GM10266 (cell line): ENCODE data around the gene ADH4.

Experiments used
- DNase-seq: peaks from one replicate; pipeline ENCODE4 v3.0.0; 2012; ENCODE audit errors: extremely low spot score
- TF ChIP-seq, protein P1 (sequence below): IDR thresholded peaks from 2 replicates; pipeline ENCODE4 v1.5.1; 2012; ENCODE audit warnings: mild to moderate bottlenecking, low read depth; ENCODE audit not compliant: control insufficient read depth, insufficient read depth; ENCODE audit errors: missing control alignments

ADH4 gene

GRCh38 chr4:99078336-99078735, 65.8 kb downstream of the ADH4 start:
- DNase-seq: no peak
- TF ChIP-seq, protein P1, sequence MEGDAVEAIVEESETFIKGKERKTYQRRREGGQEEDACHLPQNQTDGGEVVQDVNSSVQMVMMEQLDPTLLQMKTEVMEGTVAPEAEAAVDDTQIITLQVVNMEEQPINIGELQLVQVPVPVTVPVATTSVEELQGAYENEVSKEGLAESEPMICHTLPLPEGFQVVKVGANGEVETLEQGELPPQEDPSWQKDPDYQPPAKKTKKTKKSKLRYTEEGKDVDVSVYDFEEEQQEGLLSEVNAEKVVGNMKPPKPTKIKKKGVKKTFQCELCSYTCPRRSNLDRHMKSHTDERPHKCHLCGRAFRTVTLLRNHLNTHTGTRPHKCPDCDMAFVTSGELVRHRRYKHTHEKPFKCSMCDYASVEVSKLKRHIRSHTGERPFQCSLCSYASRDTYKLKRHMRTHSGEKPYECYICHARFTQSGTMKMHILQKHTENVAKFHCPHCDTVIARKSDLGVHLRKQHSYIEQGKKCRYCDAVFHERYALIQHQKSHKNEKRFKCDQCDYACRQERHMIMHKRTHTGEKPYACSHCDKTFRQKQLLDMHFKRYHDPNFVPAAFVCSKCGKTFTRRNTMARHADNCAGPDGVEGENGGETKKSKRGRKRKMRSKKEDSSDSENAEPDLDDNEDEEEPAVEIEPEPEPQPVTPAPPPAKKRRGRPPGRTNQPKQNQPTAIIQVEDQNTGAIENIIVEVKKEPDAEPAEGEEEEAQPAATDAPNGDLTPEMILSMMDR: no peak

GRCh38 chr4:99077177-99077576, 66.9 kb downstream of the ADH4 start:
- no peak for DNase-seq
- TF ChIP-seq, protein P1: no peak

DNA sequence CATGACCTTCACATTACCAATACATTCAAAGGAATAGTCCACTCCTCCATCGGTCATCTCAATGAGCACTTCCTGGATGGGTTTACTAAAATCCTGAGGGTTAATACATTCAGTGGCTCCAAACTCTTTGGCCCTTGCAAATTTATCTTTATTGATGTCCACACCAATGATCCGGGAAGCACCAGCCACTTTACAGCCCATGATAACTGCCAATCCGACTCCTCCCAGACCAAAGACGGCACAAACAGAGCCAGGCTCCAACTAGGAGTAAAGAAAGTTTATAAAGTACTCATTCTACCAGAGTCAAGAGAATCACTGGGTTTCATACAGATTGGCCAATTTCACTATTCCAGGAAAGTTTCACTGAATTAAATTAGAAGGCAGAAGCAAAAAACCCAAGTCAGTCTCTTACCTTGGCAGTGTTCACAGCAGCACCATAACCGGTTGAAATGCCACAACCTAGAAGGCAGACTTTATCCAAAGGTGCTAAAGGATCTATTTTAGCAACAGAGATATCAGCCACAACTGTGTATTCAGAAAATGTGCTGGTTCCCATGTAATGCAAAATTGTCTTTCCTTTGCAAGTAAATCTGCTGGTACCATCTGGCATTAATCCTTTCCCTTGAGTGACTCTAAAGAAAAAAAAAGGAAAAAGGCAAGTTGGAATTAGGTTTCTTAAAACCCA, 67.7 kb downstream of the ADH4 start:
- TF ChIP-seq, protein P1: no peak
- no peak for DNase-seq

DNA sequence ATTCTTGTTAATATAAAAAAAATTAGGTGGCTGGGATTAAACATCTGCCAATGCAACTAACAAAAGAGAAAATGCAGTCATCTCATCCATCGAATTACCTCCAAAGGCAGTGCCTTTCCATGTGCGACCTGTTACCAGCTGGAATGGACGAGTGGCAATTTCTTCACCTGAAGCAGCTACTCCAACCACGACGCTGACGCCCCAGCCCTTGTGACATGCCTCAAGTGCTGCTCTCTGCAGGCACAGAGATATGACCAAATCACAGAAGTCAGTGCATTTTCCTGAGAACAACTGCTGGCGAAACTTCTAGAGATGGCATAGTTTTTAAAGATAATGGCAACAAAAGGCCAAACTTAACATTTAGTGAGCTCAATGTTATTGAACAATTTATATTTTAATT, 69.3 kb downstream of the ADH4 start:
- TF ChIP-seq, protein P1: no peak
- no peak for DNase-seq
